HepG2 (cell line): ENCODE results near the gene ALX4. TPM values are rescaled to one million over a fixed set of nuclear protein-coding genes. Genes with fewer than 3 reads are reported as not detected.

Source experiments
- ATAC-seq: fragments of 200-7000 bp; cut with Tn5 transposase; 3 replicates; pipeline ENCODE4 v1.9.1; 2020; ENCODE audit warnings: mild to moderate bottlenecking, moderate library complexity
- BruUV-seq: library from RNA; stranded (reverse); fragments of 400-500 nt; replicated peaks from 2 replicates; lab custom pipeline; 2021; lab: Mats Ljungman, UMichigan
- CTCF ChIA-PET: fragments of 300-600 bp; formaldehyde crosslinking; extraction: SDS; loops from one replicate; lab custom pipeline; 2021; ENCODE audit warnings: low total read pairs, inconsistent platforms, low intra/inter-chr PET ratio; lab: Yijun Ruan, JAX
- POLR2A ChIA-PET: fragments of 350-600 bp; sonication (Branson Sonifier 250); formaldehyde crosslinking; loops from one replicate; lab custom pipeline; 2020; ENCODE audit warnings: antibody characterized with exemption, inconsistent platforms; lab: Yijun Ruan, JAX
- DNase-seq: peaks from one replicate; pipeline ENCODE4 v3.0.0-alpha.2; 2015; ENCODE audit warnings: low spot score
- FAIRE-seq: peaks from 3 replicates; lab custom pipeline; 2011; peaks lifted over from hg19 to GRCh38; lab: Jason Lieb, UNC
- H2AFZ ChIP-seq: one replicate; pipeline ENCODE4 v1.6.1; 2011; ENCODE audit warnings: low read length, inconsistent platforms
- H3K27ac ChIP-seq: fragments of 300-600 bp; 3 replicates; pipeline ENCODE4 v1.8.0; 2011; ENCODE audit warnings: mixed run types, mild to moderate bottlenecking, mixed read lengths, low read length, inconsistent platforms; ENCODE audit not compliant: insufficient read depth; ENCODE audit errors: extremely low read length
- H3K27me3 ChIP-seq, 2 experiments: fragments of 200-600 bp in 1 of 2; 2 replicates in 1 of 2; 3 replicates in 1 of 2; pipeline versions ENCODE4 v1.6.0 to v1.8.0; 2011; ENCODE audit warnings: low read length in 2 of 2, mild to moderate bottlenecking in 2 of 2, moderate library complexity in 2 of 2, inconsistent platforms in 1 of 2; ENCODE audit not compliant: insufficient read depth in 2 of 2, control insufficient read depth in 1 of 2
- H3K36me3 ChIP-seq, 2 experiments: fragments of 200-600 bp in 1 of 2; replicated peaks in 1 of 2; 2 replicates in 1 of 2; 3 replicates in 1 of 2; pipeline versions ENCODE4 v1.5.1 to v1.8.0; 2011; ENCODE audit warnings: low read length in 2 of 2, inconsistent platforms in 1 of 2; ENCODE audit not compliant: insufficient read depth in 2 of 2, control insufficient read depth in 1 of 2
- H3K4me1 ChIP-seq: 2 replicates; pipeline ENCODE4 v1.5.1; 2012; ENCODE audit warnings: low read length, inconsistent platforms; ENCODE audit not compliant: insufficient read depth
- H3K4me2 ChIP-seq: 2 replicates; pipeline ENCODE4 v1.6.0; 2011; ENCODE audit warnings: low read depth, low read length, inconsistent platforms
- H3K4me3 ChIP-seq, 3 experiments: fragments of 200-600 bp in 1 of 3; sonication (generic), shearing (Covaris generic) in 1 of 3; replicated peaks in 1 of 3; 2 replicates each; pipeline ENCODE4 v1.5.1; 2011 to 2016; ENCODE audit warnings: low read length in 3 of 3, inconsistent platforms in 2 of 3, low read depth in 2 of 3, mild to moderate bottlenecking in 2 of 3, control low read depth in 1 of 3, mixed read lengths in 1 of 3; ENCODE audit not compliant: insufficient read depth in 1 of 3
- H3K79me2 ChIP-seq: one replicate; pipeline ENCODE4 v1.6.1; 2011; ENCODE audit warnings: low read length, inconsistent platforms; ENCODE audit not compliant: insufficient read depth
- H3K9ac ChIP-seq: 2 replicates; pipeline ENCODE4 v1.6.0; 2011; ENCODE audit warnings: mild to moderate bottlenecking, low read depth, low read length, inconsistent platforms; ENCODE audit not compliant: insufficient read depth
- H3K9me3 ChIP-seq: 2 replicates; pipeline ENCODE4 v1.5.1; 2012; ENCODE audit warnings: mild to moderate bottlenecking, low read length
- H4K20me1 ChIP-seq: 2 replicates; pipeline ENCODE4 v1.6.0; 2011; ENCODE audit warnings: inconsistent platforms, mild to moderate bottlenecking, low read length, moderate library complexity; ENCODE audit not compliant: insufficient read depth
- ASH2L ChIP-seq: fragments of 300-600, 200-600 bp; sonication (generic); IDR thresholded peaks from 2 replicates; pipeline ENCODE4 v1.7.0; 2017; ENCODE audit warnings: low read depth, mild to moderate bottlenecking, moderate library complexity, mixed read lengths, low read length; ENCODE audit not compliant: insufficient read length
- BHLHE40 ChIP-seq: IDR thresholded peaks from 2 replicates; pipeline ENCODE4 v1.6.1; 2011; ENCODE audit warnings: low read length, improper control_type of control experiment
- DNMT1 ChIP-seq: sonication (generic); formaldehyde crosslinking; IDR thresholded peaks from 2 replicates; pipeline ENCODE4 v1.5.1; 2020; ENCODE audit warnings: mild to moderate bottlenecking, missing genetic modification reagents
- FIP1L1 ChIP-seq: fragments of 200-400 bp; formaldehyde crosslinking; IDR thresholded peaks from 2 replicates; pipeline ENCODE4 v1.6.1; 2018; ENCODE audit warnings: low read depth, mild to moderate bottlenecking, low read length, moderate library complexity, borderline replicate concordance; ENCODE audit not compliant: insufficient read depth
- HIVEP1 ChIP-seq: sonication (generic); formaldehyde crosslinking; IDR thresholded peaks from 2 replicates; pipeline ENCODE4 v1.4.0; 2020; ENCODE audit warnings: mild to moderate bottlenecking, missing genetic modification reagents
- NFRKB ChIP-seq: fragments of 450-650 bp; IDR thresholded peaks from 2 replicates; pipeline ENCODE4 v1.6.1; 2017
- PRPF4 ChIP-seq: fragments of 200-400 bp; formaldehyde crosslinking; IDR thresholded peaks from 2 replicates; pipeline ENCODE4 v1.6.1; 2016; ENCODE audit warnings: low read length, low read depth; ENCODE audit not compliant: poor library complexity, severe bottlenecking
- SALL2 ChIP-seq: sonication (generic); formaldehyde crosslinking; IDR thresholded peaks from 2 replicates; pipeline ENCODE4 v1.8.1; 2023; ENCODE audit warnings: mild to moderate bottlenecking, missing genetic modification reagents, inconsistent platforms
- SMAD1 ChIP-seq: sonication (generic); formaldehyde crosslinking; IDR thresholded peaks from 2 replicates; pipeline ENCODE4 v1.4.0; 2020; ENCODE audit warnings: missing genetic modification reagents, low read depth, mild to moderate bottlenecking, borderline replicate concordance
- ZFP62 ChIP-seq: sonication (generic); formaldehyde crosslinking; IDR thresholded peaks from 2 replicates; pipeline ENCODE4 v1.4.0; 2020; ENCODE audit warnings: missing genetic modification reagents
- ZFP90 ChIP-seq: sonication (generic); formaldehyde crosslinking; IDR thresholded peaks from 2 replicates; pipeline ENCODE4 v1.8.0; 2022; ENCODE audit warnings: missing genetic modification reagents, mild to moderate bottlenecking, inconsistent platforms, borderline replicate concordance
- WGBS: methylation state at CpG from one replicate; pipeline ENCODE4 v1.1.6; 2017; ENCODE audit warnings: low lambda C conversion rate; 5-methylcytosine and 5-hydroxymethylcytosine counted together
- in situ Hi-C: cut with HindIII; loops from 2 replicates; pipeline ENCODE4 v1.10.0; 2017; ENCODE audit warnings: low pct_unique_long_range_greater_than_20kb; ENCODE audit not compliant: extremely low pct_ligation_motif_present
- intact Hi-C: fragments of 100-400 bp; cut with micrococcal nuclease; formaldehyde crosslinking; loops from one replicate; pipeline ENCODE4 v1.10.0; 2022; ENCODE audit not compliant: unreplicated experiment
- polyA plus RNA-seq, 8 experiments: library from polyadenylated mRNA; depleted of rRNA in 3 of 8; stranded (reverse) in 7 of 8; unstranded in 1 of 8; fragments of >200 nt; fragmentation: Illumina TruSeq in 4 of 8; extraction: Trizol in 4 of 8; gene quantifications; 2 replicates each; pipeline versions ENCODE4 v1.2.1 to v1.2.3, GENCODE V29; 2011 to 2016; ENCODE audit warnings: low read depth in 4 of 8, missing spikeins in 1 of 8, mixed read lengths in 1 of 8; ENCODE audit not compliant: insufficient read depth in 1 of 8
- total RNA-seq, 5 experiments: library from RNA; depleted of rRNA; stranded (reverse); fragments of >200 nt; fragmentation: Illumina TruSeq; extraction: Trizol; gene quantifications; 2 replicates each; pipeline ENCODE4 v1.2.3, GENCODE V29; 2016; ENCODE audit warnings: low read depth in 1 of 5
- TF ChIP-seq, protein P1 (sequence below): sonication (generic); formaldehyde crosslinking; IDR thresholded peaks from 2 replicates; pipeline ENCODE4 v1.4.0; 2020; ENCODE audit warnings: missing genetic modification reagents
- TF ChIP-seq, protein P2 (sequence below): sonication (generic); formaldehyde crosslinking; IDR thresholded peaks from 2 replicates; pipeline ENCODE4 v1.4.0; 2020; ENCODE audit warnings: mild to moderate bottlenecking, missing genetic modification reagents
- TF ChIP-seq, protein P3 (sequence below): sonication (generic); formaldehyde crosslinking; IDR thresholded peaks from 2 replicates; pipeline ENCODE4 v1.4.0; 2020; ENCODE audit warnings: missing genetic modification reagents, borderline replicate concordance
- TF ChIP-seq, protein P4 (sequence below): sonication (generic); formaldehyde crosslinking; conservative IDR thresholded peaks from 2 replicates; pipeline ENCODE4 v1.5.0; 2020; ENCODE audit warnings: missing genetic modification reagents

Gene ALX4
- total and polyA plus RNA-seq, 2 of the 13 experiments (the other 11 are each of a cell fraction or from before 2014, with no cell fraction given) = not detected

DNA sequence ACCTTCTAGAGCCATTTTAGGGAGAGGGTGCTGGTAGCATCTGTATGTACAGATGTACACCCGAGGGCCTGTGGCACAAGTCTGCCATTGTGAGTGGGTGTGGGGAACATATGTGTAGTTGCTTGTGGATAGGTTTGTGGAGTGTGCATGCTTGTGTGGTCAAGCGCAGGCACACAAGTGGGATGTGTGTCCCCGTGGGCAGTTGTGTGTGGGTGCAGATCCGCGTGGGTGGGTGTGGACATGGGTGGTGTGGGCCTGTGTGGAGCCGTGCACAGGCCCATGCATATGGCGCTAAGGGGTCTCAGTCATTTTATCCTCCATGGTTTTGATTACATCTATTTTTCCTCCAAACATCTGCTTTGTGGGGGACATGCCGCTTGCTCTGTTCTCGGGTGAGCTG, 28.8 kb downstream of the ALX4 start:
- ChIA-PET POLR2A (no interaction called here), CTCF (no interaction called here)
- Histone ChIP-seq H3K36me3 (no peaks in the 10 kb centered on the region), H3K79me2 (no peaks in the 10 kb centered on the region), H3K4me2 (no peak overlapping the region), H3K9ac (no peak overlapping the region), H3K4me1 (peaks cover 7% of the 10 kb centered on the region; the same call in 1 of the 2 replicates), H4K20me1 (no peaks in the 10 kb centered on the region), H3K4me3 (no peak overlapping the region), H3K27me3 (peaks cover 1 to 12% of the 10 kb centered on the region in 2 experiments; a peak in 2 of 5 replicates), H3K9me3 (0 out of 2 replicates have a peak, but pooled peaks cover 7% of the 10 kb centered on the region), H2AFZ (no peak overlapping the region), H3K27ac (no peak overlapping the region)
- FAIRE-seq = no peak
- 40% methylated on average over 8 of the region's 9 CpGs for WGBS
- in situ Hi-C loops = loop anchor here (25.0 kb wide), 1 partner anchor 256 kb away; no protein-coding TSS in a partner anchor
- ATAC-seq = no peak
- intact Hi-C loops = no loop called here
- no TSS peak for BruUV-seq
- DNase-seq = no peak
- TF ChIP-seq ZFP90 (no peak), BHLHE40 (no peak), SALL2 (CRISPR knock-in tag) (no peak), DNMT1 (CRISPR knock-in tag) (no peak), NFRKB (no peak), ZFP62 (CRISPR knock-in tag) (no peak), HIVEP1 (CRISPR knock-in tag) (no peak), FIP1L1 (no peak), PRPF4 (no peak), ASH2L (no peak), SMAD1 (CRISPR knock-in tag) (no peak)
- TF ChIP-seq, protein P1, sequence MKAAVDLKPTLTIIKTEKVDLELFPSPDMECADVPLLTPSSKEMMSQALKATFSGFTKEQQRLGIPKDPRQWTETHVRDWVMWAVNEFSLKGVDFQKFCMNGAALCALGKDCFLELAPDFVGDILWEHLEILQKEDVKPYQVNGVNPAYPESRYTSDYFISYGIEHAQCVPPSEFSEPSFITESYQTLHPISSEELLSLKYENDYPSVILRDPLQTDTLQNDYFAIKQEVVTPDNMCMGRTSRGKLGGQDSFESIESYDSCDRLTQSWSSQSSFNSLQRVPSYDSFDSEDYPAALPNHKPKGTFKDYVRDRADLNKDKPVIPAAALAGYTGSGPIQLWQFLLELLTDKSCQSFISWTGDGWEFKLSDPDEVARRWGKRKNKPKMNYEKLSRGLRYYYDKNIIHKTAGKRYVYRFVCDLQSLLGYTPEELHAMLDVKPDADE (CRISPR knock-in tag) = no peak
- TF ChIP-seq, protein P2, sequence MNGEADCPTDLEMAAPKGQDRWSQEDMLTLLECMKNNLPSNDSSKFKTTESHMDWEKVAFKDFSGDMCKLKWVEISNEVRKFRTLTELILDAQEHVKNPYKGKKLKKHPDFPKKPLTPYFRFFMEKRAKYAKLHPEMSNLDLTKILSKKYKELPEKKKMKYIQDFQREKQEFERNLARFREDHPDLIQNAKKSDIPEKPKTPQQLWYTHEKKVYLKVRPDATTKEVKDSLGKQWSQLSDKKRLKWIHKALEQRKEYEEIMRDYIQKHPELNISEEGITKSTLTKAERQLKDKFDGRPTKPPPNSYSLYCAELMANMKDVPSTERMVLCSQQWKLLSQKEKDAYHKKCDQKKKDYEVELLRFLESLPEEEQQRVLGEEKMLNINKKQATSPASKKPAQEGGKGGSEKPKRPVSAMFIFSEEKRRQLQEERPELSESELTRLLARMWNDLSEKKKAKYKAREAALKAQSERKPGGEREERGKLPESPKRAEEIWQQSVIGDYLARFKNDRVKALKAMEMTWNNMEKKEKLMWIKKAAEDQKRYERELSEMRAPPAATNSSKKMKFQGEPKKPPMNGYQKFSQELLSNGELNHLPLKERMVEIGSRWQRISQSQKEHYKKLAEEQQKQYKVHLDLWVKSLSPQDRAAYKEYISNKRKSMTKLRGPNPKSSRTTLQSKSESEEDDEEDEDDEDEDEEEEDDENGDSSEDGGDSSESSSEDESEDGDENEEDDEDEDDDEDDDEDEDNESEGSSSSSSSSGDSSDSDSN (CRISPR knock-in tag) = no peak
- TF ChIP-seq, protein P3, sequence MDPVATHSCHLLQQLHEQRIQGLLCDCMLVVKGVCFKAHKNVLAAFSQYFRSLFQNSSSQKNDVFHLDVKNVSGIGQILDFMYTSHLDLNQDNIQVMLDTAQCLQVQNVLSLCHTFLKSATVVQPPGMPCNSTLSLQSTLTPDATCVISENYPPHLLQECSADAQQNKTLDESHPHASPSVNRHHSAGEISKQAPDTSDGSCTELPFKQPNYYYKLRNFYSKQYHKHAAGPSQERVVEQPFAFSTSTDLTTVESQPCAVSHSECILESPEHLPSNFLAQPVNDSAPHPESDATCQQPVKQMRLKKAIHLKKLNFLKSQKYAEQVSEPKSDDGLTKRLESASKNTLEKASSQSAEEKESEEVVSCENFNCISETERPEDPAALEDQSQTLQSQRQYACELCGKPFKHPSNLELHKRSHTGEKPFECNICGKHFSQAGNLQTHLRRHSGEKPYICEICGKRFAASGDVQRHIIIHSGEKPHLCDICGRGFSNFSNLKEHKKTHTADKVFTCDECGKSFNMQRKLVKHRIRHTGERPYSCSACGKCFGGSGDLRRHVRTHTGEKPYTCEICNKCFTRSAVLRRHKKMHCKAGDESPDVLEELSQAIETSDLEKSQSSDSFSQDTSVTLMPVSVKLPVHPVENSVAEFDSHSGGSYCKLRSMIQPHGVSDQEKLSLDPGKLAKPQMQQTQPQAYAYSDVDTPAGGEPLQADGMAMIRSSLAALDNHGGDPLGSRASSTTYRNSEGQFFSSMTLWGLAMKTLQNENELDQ (CRISPR knock-in tag) = no peak
- TF ChIP-seq, protein P4, sequence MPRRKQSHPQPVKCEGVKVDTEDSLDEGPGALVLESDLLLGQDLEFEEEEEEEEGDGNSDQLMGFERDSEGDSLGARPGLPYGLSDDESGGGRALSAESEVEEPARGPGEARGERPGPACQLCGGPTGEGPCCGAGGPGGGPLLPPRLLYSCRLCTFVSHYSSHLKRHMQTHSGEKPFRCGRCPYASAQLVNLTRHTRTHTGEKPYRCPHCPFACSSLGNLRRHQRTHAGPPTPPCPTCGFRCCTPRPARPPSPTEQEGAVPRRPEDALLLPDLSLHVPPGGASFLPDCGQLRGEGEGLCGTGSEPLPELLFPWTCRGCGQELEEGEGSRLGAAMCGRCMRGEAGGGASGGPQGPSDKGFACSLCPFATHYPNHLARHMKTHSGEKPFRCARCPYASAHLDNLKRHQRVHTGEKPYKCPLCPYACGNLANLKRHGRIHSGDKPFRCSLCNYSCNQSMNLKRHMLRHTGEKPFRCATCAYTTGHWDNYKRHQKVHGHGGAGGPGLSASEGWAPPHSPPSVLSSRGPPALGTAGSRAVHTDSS (CRISPR knock-in tag) = no peak
